Keratinocyte (primary cell): ENCODE data around the gene CETN3. TPM values are rescaled to one million over a fixed set of nuclear protein-coding genes. Genes with fewer than 3 reads are reported as not detected.

ENCODE experiments used
- DNase-seq: peaks from one replicate; pipeline ENCODE4 v3.0.0-alpha.2; 2011; ENCODE audit warnings: low read depth, missing footprints, low spot score
- FAIRE-seq: peaks from 2 replicates; lab custom pipeline; 2011; peaks lifted over from hg19 to GRCh38; lab: Jason Lieb, UNC
- H2AFZ ChIP-seq: 2 replicates; pipeline ENCODE4 v1.6.0; 2012; ENCODE audit warnings: low read length, control low read depth, inconsistent platforms; ENCODE audit not compliant: control insufficient read depth
- H3K27ac ChIP-seq: 2 replicates; pipeline ENCODE4 v1.5.1; 2011; ENCODE audit warnings: low read length; ENCODE audit not compliant: control insufficient read depth, insufficient read depth
- H3K27me3 ChIP-seq: 3 replicates; pipeline ENCODE4 v1.6.0; 2011; ENCODE audit warnings: low read length; ENCODE audit not compliant: control insufficient read depth, insufficient read depth; ENCODE audit errors: extremely low read depth
- H3K36me3 ChIP-seq, 2 experiments: 2 replicates in 1 of 2; 3 replicates in 1 of 2; pipeline ENCODE4 v1.5.1; 2011; ENCODE audit warnings: low read length in 2 of 2, mild to moderate bottlenecking in 1 of 2; ENCODE audit not compliant: control insufficient read depth in 2 of 2, insufficient read depth in 2 of 2; ENCODE audit errors: extremely low read depth in 1 of 2
- H3K4me1 ChIP-seq: 3 replicates; pipeline ENCODE4 v1.5.1; 2011; ENCODE audit warnings: low read length; ENCODE audit not compliant: control insufficient read depth, insufficient read depth; ENCODE audit errors: extremely low read depth
- H3K4me2 ChIP-seq: 3 replicates; pipeline ENCODE4 v1.6.0; 2011; ENCODE audit warnings: low read depth, low read length; ENCODE audit not compliant: control insufficient read depth, insufficient read depth; ENCODE audit errors: extremely low read depth
- H3K4me3 ChIP-seq, 3 experiments: fragments of 200-600 bp in 1 of 3; sonication (generic) in 1 of 3; 2 replicates in 2 of 3; 3 replicates in 1 of 3; pipeline ENCODE4 v1.5.1; 2011 to 2016; ENCODE audit warnings: low read length in 3 of 3, mild to moderate bottlenecking in 3 of 3, control low read depth in 2 of 3, inconsistent platforms in 1 of 3, low read depth in 1 of 3, mixed read lengths in 1 of 3, mixed run types in 1 of 3, moderate library complexity in 1 of 3; ENCODE audit not compliant: control insufficient read depth in 2 of 3, insufficient read depth in 2 of 3; ENCODE audit errors: extremely low read depth in 1 of 3
- H3K79me2 ChIP-seq: 2 replicates; pipeline ENCODE4 v1.6.0; 2012; ENCODE audit warnings: low read length; ENCODE audit not compliant: control insufficient read depth, insufficient read depth
- H3K9ac ChIP-seq: 3 replicates; pipeline ENCODE4 v1.6.0; 2011; ENCODE audit warnings: low read length; ENCODE audit not compliant: control insufficient read depth, insufficient read depth; ENCODE audit errors: extremely low read depth
- H3K9me1 ChIP-seq: 3 replicates; pipeline ENCODE4 v1.6.0; 2011; ENCODE audit warnings: low read length; ENCODE audit not compliant: control insufficient read depth, insufficient read depth; ENCODE audit errors: extremely low read depth
- H3K9me3 ChIP-seq: 2 replicates; pipeline ENCODE4 v1.5.1; 2012; ENCODE audit warnings: low read depth, low read length; ENCODE audit not compliant: control insufficient read depth
- H4K20me1 ChIP-seq: 3 replicates; pipeline ENCODE4 v1.6.0; 2011; ENCODE audit warnings: low read length; ENCODE audit not compliant: control insufficient read depth, insufficient read depth; ENCODE audit errors: extremely low read depth
- CTCF ChIP-seq, 3 experiments: IDR thresholded peaks in 1 of 3; conservative IDR thresholded peaks in 1 of 3; optimal IDR thresholded peaks in 1 of 3; 2 replicates in 2 of 3; 3 replicates in 1 of 3; pipeline versions ENCODE3 to v1.5.1; 2011; ENCODE audit warnings: low read length in 3 of 3, mild to moderate bottlenecking in 3 of 3, moderate library complexity in 2 of 3, control low read depth in 1 of 3, inconsistent platforms in 1 of 3; ENCODE audit not compliant: insufficient read depth in 2 of 3; ENCODE audit errors: extremely low read depth in 1 of 3
- EZH2 ChIP-seq: IDR thresholded peaks from one replicate; pipeline ENCODE4 v1.6.1; 2012; ENCODE audit warnings: inconsistent platforms, mild to moderate bottlenecking, low read length, moderate library complexity
- dilution Hi-C: fragments of 300-500 bp; cut with MboI; formaldehyde crosslinking; loops from one replicate; pipeline ENCODE4 v1.7.0; 2020; ENCODE audit warnings: low sequenced_read_pairs; ENCODE audit not compliant: extremely low pct_ligation_motif_present
- polyA plus RNA-seq, 5 experiments: library from polyadenylated mRNA; depleted of rRNA in 3 of 5; stranded (reverse) in 3 of 5; stranded (forward) in 1 of 5; unstranded in 1 of 5; fragments of >200 nt; gene quantifications; 1 replicate in 1 of 5; 2 replicates in 3 of 5; 3 replicates in 1 of 5; pipeline versions ENCODE4 v1.2.1 to v1.2.3, GENCODE V29; 2011 to 2012; ENCODE audit warnings: missing spikeins in 2 of 5, low read depth in 1 of 5, low replicate concordance in 1 of 5

CETN3 gene
- polyA plus RNA-seq, 1 donor (not counting 4 experiments of a cell fraction or from before 2014, with no cell fraction given), result 31.2 TPM

GRCh38 chr5:90384389-90384788 lies 25.2 kb downstream of the CETN3 start:
- Histone ChIP-seq H3K27ac (no peak overlapping the region), H3K27me3 (no peaks in the 10 kb centered on the region), H3K4me3 (no peak overlapping the region), H4K20me1 (no peaks in the 10 kb centered on the region), H2AFZ (no peak overlapping the region), H3K9me1 (no peaks in the 10 kb centered on the region), H3K79me2 (no peaks in the 10 kb centered on the region), H3K9ac (no peak overlapping the region), H3K4me1 (no peaks in the 10 kb centered on the region), H3K4me2 (no peak overlapping the region), H3K36me3 (no peaks in the 10 kb centered on the region), H3K9me3 (no peaks in the 10 kb centered on the region)
- TF ChIP-seq EZH2, result no peak
- TF ChIP-seq CTCF (optimal IDR thresholded peaks at IDR 0.05 in 1 of 3, IDR thresholded peaks at IDR 0.05 in 1 of 3, conservative IDR thresholded peaks at IDR 0.05 in 1 of 3; ENCODE audit: extremely low read depth in 1 of 3, insufficient read depth in 2 of 3, low read length in 3 of 3), result no peak
- dilution Hi-C loops, result no loop called here
- DNase-seq (no peak), FAIRE-seq (no peak)

DNA sequence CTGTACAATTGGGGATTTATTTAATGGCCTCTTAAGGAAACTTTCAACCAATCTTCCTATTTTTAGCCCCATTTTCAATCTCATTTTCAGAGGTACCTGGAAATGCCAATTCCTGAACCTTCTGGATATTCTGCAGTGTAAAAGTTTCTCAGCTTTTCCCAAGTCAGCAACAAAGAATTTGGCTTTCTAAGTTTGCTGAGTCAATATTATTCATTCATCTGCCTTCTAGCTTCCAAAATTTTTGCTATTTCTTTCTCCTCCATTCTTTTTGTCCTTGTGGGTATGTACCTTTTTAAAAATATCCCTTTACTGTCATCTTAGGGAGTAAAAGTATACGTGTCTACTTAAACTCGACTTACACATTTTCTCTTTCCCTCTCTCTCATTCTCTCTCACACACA lies 25.7 kb downstream of the CETN3 start:
- H2AFZ ChIP-seq, result no peak overlapping the region
- H3K4me2 ChIP-seq, result no peak overlapping the region
- H3K9me1 ChIP-seq, result no peaks in the 10 kb centered on the region
- H4K20me1 ChIP-seq, result no peaks in the 10 kb centered on the region
- H3K9me3 ChIP-seq, result no peaks in the 10 kb centered on the region
- no peak overlapping the region for H3K9ac ChIP-seq
- H3K36me3 ChIP-seq, result no peaks in the 10 kb centered on the region
- no peaks in the 10 kb centered on the region for H3K79me2 ChIP-seq
- H3K4me3 ChIP-seq, result no peak overlapping the region
- DNase-seq (no peak), FAIRE-seq (no peak)
- no peaks in the 10 kb centered on the region for H3K27me3 ChIP-seq
- TF ChIP-seq EZH2 (no peak), CTCF (optimal IDR thresholded peaks at IDR 0.05 in 1 of 3, IDR thresholded peaks at IDR 0.05 in 1 of 3, conservative IDR thresholded peaks at IDR 0.05 in 1 of 3; ENCODE audit: extremely low read depth in 1 of 3, insufficient read depth in 2 of 3, low read length in 3 of 3) (no peak)
- dilution Hi-C loops, result no loop called here
- no peaks in the 10 kb centered on the region for H3K4me1 ChIP-seq
- no peak overlapping the region for H3K27ac ChIP-seq
